ENCODE measurements around the gene FNDC3B.

Gene FNDC3B

GRCh38 chr3:172379372-172379771, 340.0 kb downstream of the FNDC3B start:
- no peak for DNase-seq

DNA sequence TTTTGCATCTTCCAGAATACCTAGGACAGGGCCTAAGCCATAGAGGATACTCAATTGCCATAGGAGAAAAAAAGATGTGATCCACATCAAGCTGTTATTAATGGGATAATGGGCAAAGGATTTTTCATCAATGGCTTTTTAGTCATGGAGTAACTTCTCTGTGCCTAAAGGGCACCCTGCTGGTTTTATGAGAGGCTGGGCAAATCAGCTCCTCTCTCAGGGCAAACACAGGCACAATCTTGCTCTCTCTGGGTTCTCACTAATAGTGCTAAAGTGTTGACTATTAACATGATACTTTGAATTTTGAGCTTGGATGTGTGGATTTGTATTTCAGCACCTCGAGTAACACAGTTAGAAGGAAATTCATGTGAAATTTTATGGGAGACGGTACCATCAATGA, 341.3 kb downstream of the FNDC3B start:
- DNase-seq: no peak

DNA sequence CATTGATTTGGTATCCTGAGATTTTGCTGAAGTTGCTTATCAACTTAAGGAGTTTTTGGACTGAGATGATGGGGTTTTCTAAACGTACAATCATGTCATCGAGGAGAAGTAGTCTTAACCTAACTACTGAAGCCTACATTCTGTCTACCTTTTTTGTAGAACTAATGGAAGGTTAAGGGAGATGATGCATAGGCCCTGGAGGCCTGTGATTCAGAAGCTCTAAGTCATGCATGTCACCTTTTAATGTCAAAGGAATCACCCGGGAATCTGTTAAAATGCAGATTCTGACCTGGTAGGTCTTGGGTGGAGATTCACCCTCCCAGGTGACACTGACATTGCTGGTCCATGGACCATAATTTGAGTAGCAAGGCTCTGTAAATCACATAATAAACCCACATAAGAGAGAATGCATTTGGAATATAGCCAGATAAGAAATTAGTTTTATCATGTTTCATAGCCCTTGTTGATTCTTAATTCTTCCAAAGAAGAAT, 344.0 kb downstream of the FNDC3B start:
- DNase-seq: no peak

GRCh38 chr3:172384836-172385235, 345.5 kb downstream of the FNDC3B start:
- DNase-seq: no peak

DNA sequence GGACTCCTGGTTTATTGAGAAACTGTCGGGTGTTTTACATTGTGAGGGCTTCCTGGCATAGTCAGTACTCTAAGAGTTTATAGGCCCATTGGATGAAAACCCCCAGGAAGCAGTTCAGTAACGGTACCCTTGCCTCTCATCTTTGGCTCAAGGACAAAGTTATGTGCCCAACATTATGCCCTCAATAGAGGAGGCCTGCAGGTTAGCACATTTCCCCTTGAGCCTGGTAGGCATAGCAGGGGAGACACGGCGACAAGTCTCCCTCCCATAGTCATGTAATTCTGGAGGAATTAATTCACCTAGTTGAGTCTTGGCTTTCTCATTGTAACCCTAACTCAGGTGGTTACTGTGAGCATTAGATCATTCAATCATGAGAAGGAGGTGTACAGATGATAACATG, 348.4 kb downstream of the FNDC3B start:
- DNase-seq: no peak

DNA sequence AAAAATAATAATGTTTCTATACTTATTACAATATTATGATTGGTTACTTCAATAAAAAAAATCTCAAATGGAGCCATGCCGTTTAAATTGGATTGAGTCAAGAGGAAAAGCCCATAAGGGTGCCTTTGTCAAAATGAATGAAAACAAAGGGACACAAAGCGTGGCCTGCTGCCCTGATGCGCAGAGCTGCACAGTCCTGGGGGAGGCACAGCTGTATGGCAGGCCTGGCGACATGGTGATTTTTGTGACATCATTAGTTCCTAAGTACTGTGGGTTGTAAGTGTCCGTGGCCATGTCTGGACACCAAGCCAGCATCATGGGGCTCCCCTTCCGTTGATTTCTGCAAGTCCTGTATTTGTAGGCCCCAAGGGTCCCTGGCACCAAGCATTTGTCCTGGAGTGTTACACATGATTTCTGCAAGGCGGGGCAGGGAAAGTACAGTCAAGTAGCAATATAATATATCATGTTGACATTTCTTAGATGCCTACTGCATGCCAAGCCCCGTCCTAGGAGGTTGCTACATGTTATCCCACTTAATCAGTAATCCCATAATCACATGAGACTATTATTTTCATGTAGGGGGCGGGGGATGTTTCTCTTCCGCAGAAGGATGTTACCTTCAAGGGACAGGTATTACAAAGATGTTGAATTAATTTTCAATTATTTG, 349.2 kb downstream of the FNDC3B start:
- no peak for DNase-seq

- no peak for DNase-seq
Observed at GRCh38 chr3:172390792-172391191, 351.4 kb downstream of the FNDC3B start.

DNA sequence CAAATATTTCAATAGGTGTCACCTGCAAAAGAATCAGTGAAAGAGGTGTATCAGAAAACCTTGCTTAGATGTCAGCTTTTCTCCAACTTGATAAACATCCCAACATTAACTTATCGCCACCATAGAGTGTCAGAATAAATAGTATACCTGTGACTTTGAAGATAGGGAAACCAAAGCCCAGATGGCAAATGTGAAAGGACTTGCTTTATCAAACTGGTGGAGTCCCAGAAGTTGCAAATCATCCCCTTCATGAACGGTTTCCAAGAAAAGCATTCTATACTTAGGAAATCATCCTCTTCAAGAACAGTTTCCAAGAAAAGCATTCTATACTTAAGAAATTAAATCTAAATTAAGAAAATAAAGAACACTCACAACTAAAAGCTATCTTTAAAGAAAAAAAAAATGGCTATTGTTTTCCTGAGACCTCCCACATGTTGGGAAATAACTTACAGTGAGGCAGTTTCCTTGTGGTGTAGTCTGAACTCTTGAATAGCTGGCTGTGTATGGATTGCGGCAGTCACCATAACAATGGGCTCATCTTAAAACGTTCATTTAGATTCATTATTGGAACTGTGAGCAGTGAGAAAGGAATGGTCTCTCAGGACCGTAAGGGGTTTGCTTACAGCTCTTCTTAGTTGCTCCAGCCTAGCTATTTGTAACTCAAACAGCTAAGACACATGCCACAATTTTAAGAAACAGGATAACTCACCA, 352.4 kb downstream of the FNDC3B start:
- DNase-seq: no peak

GRCh38 chr3:172394692-172395091, 355.3 kb downstream of the FNDC3B start:
- DNase-seq: no peak

DNA sequence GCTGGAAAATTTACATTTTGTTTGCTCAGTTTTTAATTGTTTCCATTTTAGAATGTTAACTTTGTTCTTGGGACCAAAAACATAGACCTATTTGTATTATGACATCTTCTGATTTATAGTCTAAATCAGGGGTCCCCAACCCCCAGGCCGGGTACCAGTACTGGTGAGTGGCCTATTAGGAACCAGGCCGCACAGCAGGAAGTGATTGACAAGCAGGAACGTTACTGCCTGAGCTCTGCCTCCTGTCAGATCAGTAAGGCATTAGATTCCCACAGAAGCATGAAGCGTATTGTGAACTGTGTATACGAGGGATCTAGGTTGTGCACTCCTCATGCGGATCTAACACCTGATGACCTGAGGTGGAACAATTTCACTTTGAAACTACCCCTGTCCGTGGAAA, 357.0 kb downstream of the FNDC3B start:
- DNase-seq: no peak

GRCh38 chr3:172397716-172398405, 358.5 kb downstream of the FNDC3B start:
- DNase-seq: no peak

GRCh38 chr3:172398484-172398883, 359.1 kb downstream of the FNDC3B start:
- no peak for DNase-seq

DNA sequence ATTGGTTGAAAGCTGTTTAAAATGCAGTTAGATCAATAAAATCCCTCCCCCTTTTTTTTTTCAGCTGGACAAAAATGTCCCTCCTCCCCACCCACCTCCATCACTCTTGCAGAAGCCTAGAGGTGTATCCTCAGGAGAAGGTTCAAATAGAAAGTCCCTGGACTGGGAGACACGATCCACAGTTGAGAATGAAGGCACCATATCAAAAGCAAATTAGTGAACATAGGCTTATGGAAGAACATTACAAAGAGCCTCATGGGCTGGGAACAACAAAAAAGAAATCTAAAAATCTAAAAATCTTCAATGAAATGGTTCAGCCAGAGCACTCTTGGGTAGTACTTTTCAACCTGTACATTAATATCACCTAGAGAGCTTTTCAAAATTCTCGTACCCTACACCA, 362.7 kb downstream of the FNDC3B start:
- no peak for DNase-seq

DNA sequence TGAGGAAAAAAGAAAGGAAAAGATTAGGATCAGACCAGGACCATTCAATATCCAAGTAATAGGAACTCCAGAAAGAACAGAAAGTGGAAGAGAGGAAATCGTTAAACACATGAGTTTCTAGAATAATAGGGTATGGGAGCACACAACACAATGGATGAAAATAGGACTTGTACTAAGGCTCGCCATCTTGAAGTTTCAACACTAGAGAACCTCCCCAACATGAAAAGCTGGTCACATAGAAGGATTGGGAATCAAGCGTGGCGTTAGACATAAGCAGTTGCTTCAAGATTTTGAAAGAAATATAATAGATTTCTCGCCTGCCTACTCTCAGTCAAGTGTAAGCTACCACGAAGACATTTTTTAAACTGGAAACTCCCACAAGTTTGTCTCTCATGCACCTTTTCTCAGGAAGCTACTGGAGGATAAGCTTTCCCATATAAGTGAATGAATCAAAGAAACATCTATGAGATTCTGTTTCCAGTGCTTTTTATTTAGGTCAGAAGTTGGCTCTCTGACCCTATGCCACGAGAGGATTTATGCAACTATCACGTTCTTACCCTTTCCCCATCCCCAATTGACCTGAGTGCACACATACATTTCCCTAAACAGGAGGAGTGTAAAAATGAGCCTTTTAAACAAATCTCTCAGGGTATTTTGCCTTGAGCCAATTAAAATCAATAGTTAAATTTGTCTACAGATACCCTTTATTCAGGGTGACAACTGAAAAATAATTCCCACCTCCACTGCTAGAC, 363.7 kb downstream of the FNDC3B start:
- no peak for DNase-seq

DNA sequence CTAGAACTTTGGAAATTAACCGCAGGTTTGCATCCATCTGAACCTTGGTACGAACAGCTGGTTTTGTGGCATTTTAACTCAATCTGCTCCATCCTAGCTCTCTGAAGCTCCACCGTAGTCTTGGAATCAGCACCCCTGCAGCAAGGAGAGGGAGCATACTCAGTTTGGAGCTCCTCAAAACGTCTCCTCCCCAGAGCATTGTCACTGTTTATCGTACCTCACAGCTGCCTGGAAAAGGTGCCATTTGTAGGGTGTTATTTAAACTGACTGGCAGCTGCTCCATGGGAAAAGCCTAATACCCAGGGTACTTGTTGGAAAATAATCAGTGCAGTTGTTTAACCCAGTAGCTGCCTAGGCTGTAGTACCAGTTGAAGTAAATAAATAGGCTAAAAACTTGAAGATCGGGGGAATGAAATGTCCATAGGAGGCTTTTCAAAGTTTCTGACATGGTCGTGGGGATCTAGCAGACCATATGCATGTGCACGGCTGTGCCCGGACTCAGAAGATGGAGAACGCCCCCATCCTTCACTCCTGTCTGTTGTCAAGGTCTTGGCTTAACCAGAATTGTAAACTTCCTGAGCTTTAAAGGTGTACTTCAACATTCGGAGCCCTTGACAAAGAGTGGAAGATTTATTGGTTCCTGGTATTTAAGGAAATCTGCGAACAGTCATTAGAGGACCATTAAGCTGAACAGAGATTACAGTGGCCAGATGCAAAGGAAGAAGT, 365.0 kb downstream of the FNDC3B start:
- no peak for DNase-seq

GRCh38 chr3:172405914-172406313, 366.5 kb downstream of the FNDC3B start:
- DNase-seq: no peak

GRCh38 chr3:172407872-172408271, 368.5 kb downstream of the FNDC3B start:
- DNase-seq: no peak

- no peak for DNase-seq
Observed at GRCh38 chr3:172410702-172411477, 371.5 kb downstream of the FNDC3B start.

DNA sequence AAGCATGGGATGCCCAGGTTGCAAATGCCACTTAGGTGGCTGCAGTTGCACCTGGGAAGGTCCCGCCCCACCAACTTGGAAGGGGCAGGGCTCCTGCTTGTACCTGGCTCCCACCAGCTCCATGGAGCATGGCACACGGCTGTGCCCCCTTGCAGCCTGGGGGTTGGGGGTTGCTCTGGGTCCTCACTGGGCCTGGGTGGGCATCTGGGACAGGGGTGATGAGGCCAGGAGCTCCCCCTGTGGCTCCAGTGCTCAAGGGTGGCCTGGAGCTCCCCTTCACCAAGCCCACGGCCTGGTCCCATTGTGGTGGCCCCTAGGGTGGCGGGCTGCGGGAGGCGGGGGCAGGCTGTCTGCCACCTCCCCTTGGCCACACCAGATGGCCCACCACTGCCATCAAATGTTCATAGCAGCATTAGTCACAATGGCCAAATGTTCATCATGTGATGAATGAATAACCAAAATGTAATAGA, 372.1 kb downstream of the FNDC3B start:
- DNase-seq: no peak

DNA sequence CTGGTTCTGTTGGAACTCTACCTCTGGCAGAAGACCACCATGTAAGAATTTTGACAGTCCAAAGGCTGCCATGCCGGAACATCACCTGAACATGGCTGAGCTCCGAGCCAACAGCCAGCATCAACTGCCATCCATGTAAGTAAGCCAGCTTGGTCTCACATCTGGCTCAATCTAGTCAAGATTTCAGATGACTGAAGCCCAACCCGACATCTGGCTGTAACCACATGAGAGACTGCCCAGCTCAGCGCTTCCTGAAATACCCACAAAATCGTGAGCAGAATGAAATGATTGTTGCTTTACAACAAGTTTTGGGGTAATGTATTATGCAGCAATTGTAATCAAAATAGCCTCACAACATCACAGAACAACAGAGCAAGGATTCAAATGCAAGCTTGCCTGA, 375.9 kb downstream of the FNDC3B start:
- DNase-seq: no peak

DNA sequence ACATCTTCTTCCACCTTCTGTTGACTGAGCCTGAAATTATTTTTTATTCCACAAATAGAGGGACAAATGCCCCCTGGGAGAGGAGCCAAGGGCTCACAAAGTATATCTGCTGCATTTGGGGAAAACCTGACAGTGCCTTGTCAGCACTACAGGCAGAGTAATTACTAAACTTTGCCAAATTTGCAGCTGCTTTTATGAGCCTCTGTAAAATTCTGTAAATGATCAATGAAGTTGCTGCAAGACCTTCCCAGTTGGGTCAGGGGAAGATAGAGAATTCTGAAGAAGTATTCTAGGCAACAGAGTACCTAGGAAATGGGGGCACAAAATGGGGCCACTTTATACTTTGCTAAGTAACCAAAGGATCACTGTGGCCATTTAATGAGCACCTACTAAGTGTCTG, 398.3 kb downstream of the FNDC3B start:
- no peak for DNase-seq

DNA sequence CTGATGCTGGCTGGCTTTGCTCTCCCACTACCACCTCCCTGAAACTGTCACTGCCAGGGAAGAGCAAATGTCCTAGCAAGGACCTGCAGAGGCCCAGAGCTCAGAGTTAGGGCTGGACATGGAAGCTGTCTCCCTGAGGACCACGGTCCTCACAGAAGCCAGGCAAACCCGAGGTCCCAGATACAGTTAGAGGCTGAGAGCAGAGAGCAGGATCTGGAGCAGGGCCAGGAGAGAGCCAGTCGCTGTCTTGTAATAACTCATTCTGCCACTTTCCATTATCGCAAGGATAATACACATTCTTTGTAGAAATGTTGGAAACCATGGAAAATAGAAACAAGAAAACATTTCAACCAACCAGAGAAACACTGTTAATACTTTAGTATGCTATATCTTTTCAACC, 398.8 kb downstream of the FNDC3B start:
- no peak for DNase-seq

Measured in NCI-H774 (cell line).